Embryonic facial prominence (tissue), 1 donor: ENCODE measurements around the gene GUSB.
"Not testable (repeated sequence)": the region's sequence is repeated elsewhere in the genome, so short reads cannot be mapped to it uniquely, and the experiment has no call there.

Experiments
- DNase-seq: peaks from one replicate; pipeline ENCODE4 v3.0.0-alpha.2; 2016; ENCODE audit errors: extremely low spot score

Gene GUSB

DNA sequence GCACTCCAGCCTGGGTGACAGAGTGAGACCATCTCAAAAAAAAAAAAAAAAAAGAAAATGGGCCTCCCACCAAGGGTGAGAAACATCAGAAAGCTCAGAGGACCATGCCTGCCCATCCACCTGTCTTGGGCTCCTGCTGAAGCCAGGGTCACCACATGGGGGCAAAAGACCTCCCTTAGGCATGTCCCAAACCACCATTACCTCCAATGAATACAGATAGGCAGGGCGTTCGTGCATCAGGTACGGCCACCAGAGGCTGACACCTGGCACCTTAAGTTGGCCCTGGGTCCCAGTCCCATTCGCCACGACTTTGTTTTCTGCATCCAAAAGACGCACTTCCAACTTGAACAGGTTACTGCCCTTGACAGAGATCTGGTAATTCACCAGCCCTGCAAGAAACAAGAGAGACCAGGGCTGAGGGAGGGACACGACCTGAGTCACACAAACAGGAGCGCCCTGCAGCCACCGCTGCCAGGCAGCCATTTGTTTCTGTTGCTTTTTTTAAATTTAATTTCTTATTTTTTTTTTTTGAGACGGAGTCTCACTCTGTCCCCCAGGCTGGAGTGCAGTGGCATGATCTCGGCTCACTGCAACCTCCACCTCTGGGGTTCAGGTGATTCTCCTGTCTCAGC lies 6.1 kb downstream of the GUSB start:
- no peak for DNase-seq

DNA sequence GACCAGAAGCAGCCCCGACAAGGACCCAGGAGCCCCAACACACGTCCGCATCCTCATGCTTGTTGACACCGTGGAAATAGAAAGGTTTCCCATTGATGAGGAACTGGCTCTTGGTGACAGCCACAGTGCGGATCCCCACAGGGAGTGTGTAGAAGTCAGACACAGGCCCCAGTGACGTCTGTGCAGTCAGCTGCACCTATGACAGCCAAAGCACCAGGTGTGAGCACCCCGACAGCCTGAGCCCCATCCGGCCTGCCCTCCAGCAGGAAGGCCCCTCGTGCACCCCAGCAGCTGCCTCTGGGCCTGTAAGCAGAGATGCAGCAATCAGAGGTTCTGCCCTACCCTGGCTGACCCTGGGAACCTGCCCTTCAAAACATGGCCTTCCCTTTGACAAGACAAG lies 7.1 kb downstream of the GUSB start:
- no peak for DNase-seq

DNA sequence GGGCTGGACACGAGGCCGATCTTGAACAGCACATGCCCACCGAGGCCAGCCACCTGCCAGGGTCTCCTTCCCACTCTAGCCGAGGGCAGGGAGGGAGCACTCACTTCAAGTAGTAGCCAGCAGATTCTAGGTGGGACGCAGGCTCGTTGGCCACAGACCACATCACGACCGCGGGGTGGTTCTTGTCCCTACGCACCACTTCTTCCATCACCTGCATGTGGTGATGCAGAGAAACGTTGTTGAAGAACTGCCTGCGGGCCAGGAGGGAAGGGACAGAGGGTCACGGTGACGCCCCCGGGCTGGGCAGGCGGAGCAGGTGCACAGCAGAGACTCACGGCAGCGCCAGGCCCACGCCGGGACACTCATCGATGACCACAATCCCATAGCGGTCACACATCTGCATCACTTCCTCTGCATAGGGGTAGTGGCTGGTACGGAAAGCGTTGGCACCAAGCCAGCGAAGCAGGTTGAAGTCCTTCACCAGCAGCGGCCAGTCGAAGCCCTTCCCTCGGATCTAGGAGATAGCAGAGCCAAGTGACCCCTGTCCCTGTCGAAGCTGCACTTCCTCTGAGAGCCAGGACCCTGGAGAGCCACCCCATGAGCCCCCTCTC lies 7.7 kb downstream of the GUSB start:
- DNase-seq, result no peak

DNA sequence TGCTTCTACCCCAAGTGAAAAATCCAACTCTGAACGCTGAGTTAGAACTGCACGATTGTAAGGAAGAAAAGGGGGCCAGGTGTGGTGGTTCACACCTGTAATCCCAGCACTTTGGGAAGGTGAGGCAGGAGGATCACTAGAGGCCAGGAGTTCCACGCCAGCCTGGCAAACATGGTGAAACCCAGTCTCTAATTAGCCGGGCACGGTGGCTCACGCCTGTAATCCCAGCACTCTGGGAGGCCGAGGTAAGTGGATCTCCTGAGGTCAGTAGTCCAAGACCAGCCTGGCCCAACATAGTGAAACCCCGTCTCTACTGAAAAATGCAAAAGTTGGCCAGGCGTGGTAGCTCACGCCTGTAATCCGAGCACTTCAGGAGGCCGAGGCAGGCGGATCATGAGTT lies 9.0 kb downstream of the GUSB start:
- no peak for DNase-seq

DNA sequence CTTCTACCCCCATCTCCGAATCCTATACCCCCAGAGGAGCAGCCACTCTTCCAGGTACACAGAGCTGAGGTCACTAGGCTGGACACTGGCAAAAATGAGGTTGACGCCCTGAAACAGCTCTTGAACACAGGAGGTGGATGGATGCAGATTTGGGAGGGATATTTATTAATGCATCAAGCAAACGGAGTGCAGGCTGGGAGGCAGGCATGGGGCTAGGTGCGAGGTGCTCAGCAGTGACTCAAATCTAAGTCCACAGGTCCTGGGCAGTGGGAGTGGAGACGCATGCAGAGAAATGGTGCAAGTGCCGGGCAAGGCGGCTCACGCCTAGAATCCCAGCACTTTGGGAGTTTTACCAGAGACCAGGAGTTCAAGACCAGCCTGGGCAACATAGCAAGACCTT lies 11.0 kb downstream of the GUSB start:
- DNase-seq, result no peak

DNA sequence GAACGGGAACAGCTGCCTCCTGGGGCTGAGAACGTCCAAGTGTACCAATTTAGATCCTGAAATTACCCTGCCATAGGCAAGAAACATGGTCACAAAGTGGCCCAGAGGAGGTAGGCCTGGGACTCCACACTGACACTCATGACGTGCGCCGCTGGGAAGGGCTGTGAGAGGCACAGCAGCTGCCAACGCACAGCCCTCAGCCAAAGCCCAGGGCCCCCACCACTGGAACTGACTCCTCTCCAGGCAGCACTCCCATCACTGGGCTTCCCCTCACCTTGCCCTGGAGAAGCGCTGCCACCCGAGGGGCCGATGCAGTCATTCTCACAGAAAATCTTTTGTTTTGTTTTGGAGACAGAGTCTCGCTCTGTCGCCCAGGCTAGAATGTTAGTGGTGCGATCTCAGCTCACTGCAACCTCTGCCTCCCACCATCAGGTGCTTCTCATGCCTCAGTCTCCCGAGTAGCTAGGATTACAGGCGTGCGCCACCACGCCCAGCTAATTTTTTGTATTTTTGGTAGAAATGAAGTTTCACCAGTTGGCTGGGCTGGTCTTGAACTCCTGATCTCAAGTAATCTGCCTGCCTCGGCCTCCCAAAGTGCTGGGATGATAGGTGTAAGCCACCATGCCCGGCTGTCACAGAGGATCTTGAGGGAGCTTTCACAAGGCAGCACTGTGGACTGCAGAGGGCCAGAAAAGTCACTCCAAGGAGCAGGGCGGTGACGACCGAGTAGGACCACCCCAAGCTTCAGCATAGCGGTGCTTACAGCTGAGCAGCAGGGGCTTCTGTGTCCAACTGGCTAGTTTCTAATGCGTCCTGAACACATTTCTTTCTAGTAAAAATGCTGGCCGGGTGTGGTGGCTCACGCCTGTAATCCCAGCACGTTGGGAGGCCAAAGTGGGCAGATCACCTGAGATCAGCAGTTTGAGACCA lies 13.5 kb downstream of the GUSB start:
- no peak for DNase-seq

DNA sequence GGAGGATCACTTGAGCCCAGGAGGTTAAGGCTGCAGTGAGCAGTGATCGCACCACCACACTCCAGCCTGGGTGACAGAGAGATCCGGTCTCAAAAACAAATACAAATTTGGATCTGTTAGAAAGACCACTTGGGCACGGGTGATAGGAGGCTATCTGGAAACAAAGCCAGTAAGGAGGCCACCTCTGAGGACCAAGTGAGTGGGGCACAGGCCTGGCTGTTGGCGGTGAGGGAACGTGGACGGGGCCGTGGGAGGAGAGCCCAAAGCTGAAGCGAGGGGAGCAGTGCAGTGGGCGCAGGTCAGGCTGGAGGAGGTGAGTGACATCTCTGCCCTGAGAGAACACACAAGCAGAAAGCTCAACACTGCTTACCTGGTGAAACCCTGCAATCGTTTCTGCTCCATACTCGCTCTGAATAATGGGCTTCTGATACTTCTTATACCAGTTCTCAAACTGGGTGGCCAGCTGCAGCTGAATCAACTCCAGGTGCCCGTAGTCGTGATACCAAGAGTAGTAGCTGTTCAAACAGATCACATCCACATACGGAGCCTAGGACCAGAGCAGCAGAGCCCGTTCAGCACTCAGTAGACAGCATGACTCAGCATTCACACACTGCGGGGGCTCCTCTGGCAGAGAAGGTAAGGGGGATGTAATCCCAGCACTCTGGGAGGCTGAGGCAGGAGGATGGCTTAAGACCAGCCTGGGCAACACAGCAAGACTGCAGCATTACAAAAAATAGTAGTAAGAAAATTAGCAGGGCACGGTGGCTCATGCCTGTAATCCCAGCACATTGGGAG lies 14.5 kb downstream of the GUSB start:
- DNase-seq, result no peak

DNA sequence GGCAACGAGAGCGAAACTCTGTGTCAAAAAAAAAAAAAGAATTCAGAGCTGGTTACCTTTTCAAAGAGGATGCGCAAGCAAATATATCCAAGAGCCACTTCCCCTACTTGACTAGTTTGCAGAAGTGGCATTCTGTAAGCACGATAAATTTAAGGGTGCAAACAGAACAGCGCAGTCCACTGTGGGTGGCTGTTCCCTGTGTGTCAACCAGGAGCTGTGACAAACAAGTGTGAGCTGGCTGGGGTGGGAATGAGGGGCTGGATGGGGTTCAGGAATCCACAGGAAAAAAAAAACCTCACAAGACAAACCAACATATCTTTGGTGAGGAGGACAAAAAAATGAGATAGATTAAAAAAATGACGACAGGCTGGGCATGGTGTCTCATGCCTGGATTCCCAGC lies 15.9 kb downstream of the GUSB start:
- no peak for DNase-seq

DNA sequence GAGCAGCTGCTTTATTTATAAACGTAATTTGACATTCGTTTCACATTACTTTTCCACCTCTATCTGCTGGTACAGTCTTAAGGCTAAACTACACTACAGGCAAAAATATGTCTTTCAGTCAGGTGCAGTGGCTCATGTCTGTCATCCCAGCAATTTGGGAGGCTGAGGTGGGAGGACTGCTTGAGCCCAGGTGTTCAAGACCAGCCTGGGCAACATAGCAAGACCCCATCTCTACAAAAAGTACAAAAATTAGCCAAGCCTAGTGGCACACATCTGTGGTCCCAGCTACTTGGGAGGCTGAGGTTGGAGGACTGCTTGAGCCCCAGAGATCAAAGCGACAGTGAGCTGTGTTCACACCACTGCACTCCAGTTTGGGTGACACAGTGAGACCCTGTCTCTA lies 17.3 kb downstream of the GUSB start:
- DNase-seq, result not testable (repeated sequence)

DNA sequence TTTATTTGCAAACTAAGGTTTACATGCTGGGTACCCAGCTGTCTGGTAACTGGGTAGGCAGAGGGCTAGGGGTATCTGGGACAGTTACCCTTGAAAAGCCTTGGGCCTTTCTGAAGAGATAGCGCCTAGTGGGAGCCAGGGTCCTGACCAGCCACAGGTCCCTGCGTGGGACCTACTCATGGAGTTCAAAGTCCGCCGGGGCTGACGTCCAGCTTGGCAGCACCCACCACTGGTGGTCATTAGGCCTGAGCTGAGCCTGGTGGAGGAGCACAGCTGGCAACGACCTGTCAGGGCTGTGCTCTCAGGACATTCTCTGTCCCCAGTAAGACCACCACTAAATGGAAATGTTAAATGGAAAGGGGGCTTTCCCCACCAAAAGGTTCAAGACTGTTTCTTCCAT lies 20.0 kb downstream of the GUSB start:
- DNase-seq, result no peak

DNA sequence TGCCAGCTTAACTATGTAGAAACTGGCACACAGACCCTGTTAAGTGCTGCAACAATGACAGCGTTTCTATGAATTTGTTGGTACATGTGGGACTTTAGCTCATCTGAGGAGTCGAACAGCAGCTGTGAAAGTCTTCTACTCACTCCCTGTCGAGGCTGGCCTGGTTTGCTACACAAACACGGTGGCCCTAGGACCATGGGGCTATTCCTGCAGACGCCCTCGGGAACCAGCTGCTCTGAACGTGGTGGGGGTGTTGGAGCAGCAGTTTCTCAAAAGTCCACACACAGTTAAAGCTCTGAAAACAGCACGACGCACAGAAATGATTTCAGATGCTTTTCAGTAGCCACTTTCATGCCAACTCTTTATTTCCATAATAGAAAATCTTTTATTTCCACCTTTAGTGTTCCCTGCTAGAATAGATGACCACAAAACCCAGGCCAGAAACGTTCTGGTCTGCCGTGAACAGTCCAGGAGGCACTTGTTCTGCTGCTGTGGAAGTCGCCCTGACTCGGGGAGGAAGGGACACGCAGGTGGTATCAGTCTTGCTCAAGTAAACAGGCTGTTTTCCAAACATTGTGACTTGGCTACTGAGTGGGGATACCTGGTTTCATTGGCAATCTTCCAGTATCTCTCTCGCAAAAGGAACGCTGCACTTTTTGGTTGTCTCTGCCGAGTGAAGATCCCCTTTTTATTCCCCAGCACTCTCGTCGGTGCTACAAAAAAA lies 21.5 kb downstream of the GUSB start:
- no peak for DNase-seq

DNA sequence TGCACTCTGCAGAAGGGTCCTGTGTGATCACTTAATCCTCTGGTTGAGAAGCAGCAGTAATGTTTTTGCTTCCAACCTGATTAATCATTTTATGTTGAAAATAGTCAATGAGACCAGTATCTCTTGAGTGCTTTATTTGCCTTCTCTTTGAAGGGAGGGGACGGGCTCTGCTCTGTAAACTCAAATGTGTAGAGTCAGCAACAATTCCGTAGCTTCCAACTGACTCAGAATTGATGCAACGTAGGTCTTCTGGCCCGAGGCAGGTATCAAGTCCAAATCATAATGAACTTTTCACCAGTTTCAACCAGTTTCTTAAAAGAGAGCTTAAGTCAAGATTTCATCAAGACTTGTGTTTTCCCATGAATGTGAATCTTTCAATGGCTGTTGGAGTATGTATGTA lies 26.3 kb downstream of the GUSB start:
- DNase-seq, result no peak

DNA sequence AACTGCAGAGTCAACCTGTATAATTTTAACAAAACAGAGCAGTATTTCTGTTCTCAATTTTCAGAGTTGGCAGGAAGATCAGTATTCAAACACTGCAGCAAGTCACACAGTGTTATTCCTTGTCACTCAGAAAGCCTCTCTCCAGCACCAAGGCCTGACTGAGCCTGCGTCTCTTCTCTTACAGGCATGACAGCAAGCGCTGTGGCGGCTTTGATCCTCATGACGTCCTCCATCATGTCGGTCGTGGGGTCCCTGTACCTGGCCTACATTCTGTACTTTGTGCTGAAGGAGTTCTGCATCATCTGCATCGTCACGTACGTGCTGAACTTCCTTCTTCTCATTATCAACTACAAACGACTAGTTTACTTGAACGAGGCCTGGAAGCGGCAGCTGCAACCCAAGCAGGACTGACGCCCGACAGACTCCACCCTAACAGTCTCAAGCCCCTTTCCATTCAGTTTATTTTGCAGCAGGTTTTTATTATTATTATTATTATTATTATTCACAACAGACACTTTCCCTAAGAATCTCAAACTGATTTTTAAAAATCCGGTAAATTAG lies 28.0 kb downstream of the GUSB start:
- no peak for DNase-seq

DNA sequence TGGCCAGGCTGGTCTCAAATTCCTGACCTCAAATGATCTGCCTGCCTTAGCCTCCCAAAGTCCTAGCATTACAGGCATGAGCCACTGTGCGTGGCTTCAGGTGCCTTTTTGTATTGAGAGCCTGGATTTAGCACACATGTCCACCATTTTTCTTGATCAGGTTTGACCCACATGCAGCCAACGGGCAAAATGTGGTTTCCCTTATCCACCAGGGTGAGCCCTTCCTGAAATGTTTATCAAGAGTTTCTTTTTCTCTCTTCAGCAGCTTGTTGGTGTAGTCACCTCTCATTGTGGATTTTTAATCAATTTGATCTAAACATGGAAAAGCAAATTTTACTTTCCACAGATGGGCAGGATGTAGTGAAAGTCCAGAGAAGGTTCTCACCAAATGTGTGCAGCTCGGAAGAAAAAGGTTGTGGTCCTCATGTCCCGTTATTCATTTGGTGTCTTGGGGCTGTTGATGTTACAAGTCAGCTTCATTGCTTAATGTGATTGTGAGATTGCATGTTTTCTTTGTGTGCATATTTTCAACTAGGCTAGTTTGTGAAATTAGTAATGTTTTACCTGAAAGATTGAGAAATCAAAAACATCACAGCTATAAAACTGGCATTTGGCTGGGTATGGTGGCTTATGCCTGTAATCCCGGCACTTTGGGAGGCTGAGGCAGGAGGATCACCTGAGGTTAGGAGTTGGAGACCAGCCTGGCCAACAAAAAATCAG lies 28.9 kb downstream of the GUSB start:
- no peak for DNase-seq

DNA sequence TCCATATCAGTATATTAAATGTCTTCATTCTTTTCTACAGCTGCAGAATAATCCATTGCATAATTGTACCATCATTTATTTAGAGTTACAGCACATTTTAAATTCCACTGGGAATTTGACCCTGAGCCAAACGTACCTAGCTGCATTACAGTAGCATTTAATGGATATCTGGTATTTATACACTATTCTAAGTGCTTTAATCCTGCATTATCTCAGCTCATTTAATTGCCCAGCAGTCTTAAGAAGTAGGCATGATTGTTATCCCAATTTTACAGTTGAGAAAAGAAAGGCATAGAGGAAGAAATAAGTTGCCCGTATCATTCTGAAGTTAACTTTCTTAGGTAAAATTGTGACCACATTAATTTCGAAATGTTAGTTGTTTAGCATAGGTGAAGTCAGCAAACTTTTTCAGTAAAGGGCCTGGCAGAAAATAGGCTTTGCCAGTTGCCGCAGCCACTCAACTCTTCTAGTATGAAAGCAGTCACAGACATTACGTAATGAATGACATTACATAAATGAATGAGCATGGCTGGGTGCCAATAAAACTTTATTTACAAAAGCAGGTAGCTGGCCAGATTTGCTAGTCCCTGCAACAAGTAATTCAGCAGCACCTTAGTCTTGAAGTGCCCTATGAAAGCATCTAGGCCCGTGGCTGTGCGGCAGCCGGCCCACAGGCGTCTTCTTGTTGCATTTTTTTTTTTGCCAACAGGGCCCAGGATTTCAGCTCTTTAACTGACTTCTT lies 30.0 kb downstream of the GUSB start:
- DNase-seq, result no peak

DNA sequence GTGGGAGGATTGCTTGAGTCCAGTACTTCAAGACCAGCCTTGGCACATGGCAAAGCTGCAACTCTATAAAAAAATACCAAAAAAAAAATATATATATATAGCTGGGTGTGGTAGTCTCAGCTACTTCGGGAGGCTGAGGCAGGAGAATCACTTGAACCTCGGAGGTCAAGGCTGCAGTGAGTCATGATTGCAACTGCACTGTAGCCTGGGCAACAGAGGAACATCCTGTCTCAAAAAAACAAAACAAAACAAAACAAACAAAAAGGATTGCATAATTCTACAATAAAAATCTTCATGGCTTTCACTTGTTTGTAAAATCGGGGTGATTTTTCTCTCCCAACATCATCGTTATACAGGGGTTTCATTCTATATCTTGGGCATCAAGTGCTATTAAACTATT lies 35.1 kb downstream of the GUSB start:
- no peak for DNase-seq

DNA sequence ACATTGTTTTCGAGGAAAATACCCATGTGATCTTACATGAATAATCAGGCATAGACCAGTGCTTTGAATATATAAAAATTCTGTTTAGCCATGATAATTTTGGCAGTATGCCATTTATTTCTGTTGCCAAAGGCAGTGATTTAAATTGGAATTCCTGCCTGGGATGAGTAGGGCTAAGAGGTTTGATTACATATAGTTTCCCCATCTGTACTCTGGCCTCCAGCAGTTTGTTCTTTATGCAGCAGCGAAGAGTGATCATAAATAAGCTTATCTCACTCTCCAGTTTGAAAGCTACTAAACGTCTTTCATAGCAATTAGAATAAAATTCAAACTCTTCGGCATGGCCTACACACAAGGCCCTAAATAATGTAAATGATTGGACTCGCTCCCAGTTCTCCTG lies 36.2 kb downstream of the GUSB start:
- not testable (repeated sequence) for DNase-seq

DNA sequence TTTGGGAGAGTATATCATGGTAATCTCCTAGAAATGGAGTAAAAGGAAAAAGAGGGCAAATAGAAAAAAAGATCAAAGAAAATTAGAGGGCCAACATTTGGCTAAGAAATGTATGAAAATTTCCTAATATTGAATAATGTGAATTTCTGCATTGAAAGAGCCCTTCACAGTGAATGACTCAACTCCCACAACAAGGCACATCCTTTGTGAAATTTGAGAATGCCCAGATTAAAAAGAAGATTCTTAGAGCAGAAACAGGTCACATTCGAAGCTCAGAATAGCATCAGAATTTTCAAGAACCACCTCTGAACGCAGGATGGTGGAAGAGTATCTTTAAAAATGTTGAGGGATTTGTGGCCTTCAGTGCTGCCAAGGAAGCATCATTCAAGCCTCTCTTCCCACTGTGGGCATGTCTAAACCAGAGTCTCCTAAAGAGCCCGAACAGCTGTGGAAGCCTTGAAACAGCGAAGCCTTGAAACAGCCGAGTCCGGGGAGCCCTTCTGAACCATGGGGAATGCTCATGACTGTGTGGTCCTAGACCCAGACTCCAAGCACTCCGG lies 43.6 kb downstream of the GUSB start:
- no peak for DNase-seq

DNA sequence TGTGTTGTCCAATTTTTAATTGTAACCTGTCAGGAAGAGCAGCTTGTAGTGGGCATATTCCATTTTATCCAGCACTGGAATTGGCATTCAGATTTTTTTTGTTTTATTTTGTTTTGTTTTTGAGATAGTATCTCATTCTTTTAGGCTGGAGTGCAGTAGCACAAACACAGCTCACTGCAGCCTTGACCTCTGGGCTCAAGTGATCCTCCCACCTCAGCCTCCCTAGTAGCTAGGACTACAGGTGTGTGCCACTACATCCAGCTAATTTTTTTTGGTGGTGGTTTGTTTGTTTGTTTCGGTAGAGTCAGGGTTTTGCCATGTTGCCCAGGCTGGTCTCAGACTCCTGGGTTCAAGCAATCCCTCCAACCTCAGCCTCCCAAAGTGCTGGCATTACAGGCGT lies 44.7 kb downstream of the GUSB start:
- DNase-seq, result no peak
